ENCODE data around the gene MYO7B. TPM values are rescaled to one million over a fixed set of nuclear protein-coding genes. Genes with fewer than 3 reads are reported as not detected.

The MYO7B gene
- total RNA-seq, 1 donor, result 0.18 TPM

GRCh38 chr2:127654084-127654837 is 118.8 kb downstream of the MYO7B start:
- TF ChIP-seq, protein P1, sequence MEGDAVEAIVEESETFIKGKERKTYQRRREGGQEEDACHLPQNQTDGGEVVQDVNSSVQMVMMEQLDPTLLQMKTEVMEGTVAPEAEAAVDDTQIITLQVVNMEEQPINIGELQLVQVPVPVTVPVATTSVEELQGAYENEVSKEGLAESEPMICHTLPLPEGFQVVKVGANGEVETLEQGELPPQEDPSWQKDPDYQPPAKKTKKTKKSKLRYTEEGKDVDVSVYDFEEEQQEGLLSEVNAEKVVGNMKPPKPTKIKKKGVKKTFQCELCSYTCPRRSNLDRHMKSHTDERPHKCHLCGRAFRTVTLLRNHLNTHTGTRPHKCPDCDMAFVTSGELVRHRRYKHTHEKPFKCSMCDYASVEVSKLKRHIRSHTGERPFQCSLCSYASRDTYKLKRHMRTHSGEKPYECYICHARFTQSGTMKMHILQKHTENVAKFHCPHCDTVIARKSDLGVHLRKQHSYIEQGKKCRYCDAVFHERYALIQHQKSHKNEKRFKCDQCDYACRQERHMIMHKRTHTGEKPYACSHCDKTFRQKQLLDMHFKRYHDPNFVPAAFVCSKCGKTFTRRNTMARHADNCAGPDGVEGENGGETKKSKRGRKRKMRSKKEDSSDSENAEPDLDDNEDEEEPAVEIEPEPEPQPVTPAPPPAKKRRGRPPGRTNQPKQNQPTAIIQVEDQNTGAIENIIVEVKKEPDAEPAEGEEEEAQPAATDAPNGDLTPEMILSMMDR (IDR thresholded peaks at IDR 0.05; ENCODE audit: insufficient read depth, low read length), result no peak
- no peak overlapping the region for H3K4me3 ChIP-seq (ENCODE audit: low read depth, low read length)
- DNase-seq (ENCODE audit: low read depth), result no peak

DNA sequence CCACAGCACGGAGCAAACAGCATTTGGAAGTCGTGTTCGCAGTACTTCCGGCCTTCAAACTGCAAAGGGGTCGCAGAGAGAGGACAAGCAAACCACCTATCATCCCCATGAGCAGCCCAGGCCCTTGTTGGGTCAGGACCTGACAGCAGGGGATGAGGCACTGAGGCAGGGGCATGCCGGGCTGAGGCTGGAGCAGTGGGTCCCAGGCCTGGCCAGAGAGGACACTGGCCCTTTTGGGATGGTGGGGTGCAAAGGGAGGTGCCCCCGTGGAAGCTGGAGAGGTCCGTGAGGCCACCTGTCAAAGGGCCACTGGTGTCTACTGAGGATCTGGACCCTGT is 119.3 kb downstream of the MYO7B start:
- TF ChIP-seq, protein P1 (IDR thresholded peaks at IDR 0.05; ENCODE audit: insufficient read depth, low read length), result no peak
- H3K4me3 ChIP-seq (ENCODE audit: low read depth, low read length), result no peak overlapping the region
- DNase-seq (ENCODE audit: low read depth), result no peak

- no peak overlapping the region for H3K4me3 ChIP-seq (ENCODE audit: low read depth, low read length)
- DNase-seq (ENCODE audit: low read depth), result no peak
- TF ChIP-seq, protein P1 (IDR thresholded peaks at IDR 0.05; ENCODE audit: insufficient read depth, low read length), result no peak
These were observed 120.0 kb downstream of the MYO7B start for GRCh38 chr2:127655209-127656073.

DNA sequence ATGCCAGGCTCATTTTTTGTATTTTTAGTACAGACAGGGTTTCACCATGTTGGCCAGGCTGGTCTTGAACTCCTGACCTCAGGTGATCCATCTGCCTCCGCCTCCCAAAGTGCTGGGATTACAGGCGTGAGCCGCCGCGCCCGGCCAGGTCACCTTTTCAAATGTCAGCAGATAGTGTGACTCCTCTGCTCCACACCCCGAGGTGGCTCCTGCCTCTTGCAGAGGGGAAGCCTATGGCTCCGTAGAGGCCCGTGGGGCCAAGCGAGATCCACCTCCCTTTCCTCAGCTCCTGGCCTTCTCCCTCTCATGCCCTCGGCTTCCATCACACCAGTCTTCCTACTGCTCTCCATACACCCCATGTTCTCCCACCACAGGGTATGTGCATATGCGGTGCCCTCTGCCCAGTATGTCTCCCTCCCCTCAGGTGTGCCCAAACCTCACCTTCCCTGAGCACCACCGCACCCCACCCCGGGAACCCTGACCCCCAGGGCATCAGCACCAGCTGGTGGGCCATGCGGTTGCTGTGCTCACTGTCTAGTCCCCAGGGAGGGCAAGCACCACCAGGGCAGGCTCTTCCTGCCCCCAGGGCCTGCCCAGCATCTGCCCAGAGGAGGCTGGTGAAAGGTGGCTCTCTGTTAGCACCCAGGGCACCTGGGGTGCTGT is 121.2 kb downstream of the MYO7B start:
- H3K4me3 ChIP-seq (ENCODE audit: low read depth, low read length), result no peak overlapping the region
- no peak for DNase-seq (ENCODE audit: low read depth)
- TF ChIP-seq, protein P1 (IDR thresholded peaks at IDR 0.05; ENCODE audit: insufficient read depth, low read length), result no peak

DNA sequence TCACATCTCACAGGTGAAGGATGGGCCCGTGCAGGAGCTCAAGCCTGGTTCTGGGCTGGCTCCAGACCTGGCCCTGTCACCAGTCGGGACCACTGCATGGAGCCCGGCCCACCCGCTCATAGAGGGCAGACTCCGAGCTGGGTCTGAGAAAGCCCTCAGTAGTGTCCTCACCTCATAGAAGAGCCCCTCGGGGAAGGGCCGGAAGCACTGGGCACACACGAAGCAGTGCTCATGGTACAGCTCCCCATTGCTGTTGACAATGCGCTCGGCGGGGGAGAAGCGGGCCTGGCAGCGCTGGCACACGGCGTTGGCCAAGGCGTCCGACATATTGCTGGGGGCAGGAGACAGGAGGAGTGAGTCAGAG is 121.7 kb downstream of the MYO7B start:
- DNase-seq (ENCODE audit: low read depth), result no peak
- no peak overlapping the region for H3K4me3 ChIP-seq (ENCODE audit: low read depth, low read length)
- TF ChIP-seq, protein P1 (IDR thresholded peaks at IDR 0.05; ENCODE audit: insufficient read depth, low read length), result no peak

DNA sequence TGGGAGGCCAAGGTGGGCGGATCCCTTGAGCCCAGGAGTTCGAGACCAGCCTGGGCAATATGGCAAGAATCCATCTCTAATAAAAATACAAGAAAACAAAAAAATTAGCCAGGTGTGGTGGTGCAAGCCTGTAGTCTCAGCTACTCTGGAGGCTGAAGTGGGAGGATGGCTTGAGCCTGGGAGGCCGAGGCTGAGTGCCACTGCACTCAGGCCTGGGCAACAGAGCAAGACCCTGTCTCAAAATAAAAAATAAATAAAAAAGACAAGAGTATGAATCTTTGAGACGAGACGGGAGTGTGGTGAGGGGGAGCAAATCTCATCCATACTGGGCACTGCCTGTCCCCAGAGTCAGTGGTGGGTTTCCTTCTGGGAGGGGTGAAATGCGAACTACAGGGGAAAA is 122.7 kb downstream of the MYO7B start:
- H3K4me3 ChIP-seq (ENCODE audit: low read depth, low read length), result no peak overlapping the region
- no peak for DNase-seq (ENCODE audit: low read depth)
- TF ChIP-seq, protein P1 (IDR thresholded peaks at IDR 0.05; ENCODE audit: insufficient read depth, low read length), result no peak
